NCI-H748 (cell line): ENCODE measurements around the gene SHC2.

Experiments
- DNase-seq: peaks from one replicate; lab custom pipeline; 2025; ENCODE audit not compliant: unreplicated experiment; lab: John Stamatoyannopoulos, UW

Gene SHC2, protein sequence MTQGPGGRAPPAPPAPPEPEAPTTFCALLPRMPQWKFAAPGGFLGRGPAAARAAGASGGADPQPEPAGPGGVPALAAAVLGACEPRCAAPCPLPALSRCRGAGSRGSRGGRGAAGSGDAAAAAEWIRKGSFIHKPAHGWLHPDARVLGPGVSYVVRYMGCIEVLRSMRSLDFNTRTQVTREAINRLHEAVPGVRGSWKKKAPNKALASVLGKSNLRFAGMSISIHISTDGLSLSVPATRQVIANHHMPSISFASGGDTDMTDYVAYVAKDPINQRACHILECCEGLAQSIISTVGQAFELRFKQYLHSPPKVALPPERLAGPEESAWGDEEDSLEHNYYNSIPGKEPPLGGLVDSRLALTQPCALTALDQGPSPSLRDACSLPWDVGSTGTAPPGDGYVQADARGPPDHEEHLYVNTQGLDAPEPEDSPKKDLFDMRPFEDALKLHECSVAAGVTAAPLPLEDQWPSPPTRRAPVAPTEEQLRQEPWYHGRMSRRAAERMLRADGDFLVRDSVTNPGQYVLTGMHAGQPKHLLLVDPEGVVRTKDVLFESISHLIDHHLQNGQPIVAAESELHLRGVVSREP

DNA sequence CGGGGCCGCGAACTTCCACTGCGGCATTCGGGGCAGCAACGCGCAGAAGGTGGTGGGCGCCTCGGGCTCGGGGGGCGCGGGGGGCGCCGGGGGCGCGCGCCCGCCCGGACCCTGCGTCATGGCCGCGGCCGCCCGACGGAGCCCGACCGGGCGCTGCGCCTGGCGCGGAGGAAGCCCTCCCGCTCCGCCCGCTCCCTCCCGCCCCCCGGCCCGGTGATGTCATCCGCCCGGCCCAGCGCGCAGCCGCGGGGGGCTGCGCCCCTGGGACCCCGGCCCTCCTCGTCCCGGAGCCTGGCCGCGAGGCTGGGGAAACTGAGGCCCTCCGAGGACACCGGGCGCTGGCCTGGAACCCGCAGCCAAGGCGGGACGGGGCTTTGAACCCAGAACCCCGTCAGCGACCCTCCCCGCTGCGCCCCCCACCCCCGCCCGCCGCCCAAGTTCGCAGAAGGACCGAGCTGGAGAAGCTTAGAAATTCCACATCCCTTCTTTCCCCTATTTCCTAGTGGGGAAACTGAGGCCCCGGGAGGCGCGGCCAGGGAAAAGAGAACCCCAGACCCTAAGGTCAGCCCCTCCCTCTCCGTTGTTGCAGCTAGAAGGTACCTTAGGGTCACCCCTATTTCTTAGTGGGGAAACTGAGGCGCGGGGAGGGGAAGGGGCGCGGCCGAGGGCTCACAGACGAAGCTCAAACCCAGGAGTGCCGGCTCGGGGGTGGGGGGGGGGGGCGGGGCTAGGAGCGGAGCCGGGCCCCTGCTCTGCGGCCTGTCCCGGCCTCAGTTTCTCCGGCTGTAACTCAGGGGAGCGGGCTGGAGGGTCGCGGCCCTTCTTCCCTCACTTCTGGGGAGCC, at the start of gene SHC2:
Gene SHC2 (minus strand): TSS at position 157 of the 844 bp plus-strand sequence. CDS start 37 bp downstream, at position 120.
- DNase-seq: peak; percentile 51

DNA sequence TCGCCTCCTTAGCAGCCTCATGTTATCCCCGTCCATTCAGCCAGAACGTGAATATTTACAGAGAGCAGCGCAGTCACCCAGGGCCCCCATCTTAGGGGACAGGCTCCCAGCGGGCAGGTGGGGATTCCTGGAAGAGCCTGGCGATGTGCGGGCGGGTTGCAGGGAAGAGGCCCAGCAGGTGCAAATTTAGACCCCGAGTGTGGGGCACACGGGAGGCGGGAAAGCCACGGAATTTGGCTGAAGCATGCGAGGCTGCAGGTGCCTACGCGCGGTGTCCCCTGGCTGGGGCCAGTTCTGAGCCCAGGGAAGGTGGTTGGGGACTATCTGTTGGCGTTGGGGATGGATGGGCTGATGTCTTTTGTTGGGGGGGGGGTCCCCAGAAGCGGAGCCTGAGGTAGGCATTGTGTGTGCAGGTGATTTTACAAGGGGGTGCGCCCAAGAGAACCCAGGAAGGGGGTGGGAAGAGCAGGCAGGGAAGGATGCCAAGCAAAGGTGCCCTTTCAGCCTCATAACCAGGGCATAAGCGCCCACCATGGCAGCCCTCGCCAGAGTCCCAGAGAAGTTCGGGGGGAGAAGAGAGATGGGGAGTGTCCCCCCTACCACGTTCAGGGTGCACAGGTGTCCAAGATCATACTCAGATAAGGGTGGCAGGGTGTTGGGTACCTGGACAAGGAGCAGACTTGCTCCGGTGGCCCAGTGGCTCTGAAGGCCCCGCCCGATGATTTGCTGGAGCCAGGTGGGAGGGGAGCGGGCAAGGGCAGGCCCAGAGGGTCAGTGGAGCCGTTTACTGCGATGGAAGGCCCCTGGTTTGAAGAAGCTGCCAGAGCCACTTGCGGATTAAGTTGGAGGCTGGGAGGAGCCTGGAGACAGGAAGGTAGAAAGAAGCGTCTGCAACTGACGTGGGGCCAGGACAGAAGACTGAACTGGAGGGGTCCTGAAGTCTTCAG, 47.6 kb upstream of the SHC2 start:
- no peak for DNase-seq

DNA sequence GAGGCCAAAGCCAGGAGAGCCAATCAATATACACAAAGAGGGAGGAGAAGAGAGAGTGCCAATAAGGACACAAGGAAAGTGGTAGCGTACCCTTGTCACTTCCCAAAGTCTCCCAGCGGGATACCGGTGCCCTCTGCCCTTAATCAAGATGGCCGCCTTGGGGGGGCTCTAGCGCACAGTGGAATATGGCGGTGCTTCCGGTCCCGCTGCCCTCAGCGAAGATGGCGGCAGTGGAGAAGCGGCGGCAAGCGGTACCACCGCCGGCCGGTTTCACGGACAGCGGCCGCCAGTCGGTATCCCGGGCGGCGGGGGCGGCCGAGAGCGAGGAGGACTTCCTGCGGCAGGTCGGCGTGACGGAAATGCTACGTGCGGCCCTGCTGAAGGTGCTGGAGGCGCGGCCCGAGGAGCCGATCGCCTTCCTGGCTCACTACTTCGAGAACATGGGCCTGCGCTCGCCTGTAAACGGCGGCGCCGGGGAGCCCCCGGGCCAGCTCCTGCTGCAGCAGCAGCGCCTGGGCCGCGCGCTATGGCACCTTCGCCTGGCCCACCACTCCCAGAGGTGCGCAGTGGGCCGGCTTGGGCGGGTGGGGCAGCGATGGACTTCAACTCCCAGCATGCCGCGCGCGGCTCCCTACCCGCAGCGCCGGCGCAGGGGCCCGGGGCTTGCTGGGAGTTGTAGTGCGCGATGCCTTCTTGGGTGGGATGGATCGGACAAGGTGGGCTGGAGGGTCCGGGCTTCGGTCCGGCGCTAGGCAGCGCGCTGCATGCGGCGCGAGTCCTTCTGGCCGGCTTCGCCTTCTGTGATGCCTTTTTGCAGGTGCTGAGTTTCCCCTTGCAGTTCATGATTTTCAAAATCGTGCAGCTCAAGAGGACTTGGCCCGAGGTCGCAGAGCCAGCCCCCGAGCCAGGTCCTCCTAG, 46.7 kb upstream of the SHC2 start, which contains the start of gene TPGS1:
Gene TPGS1 (plus strand): TSS at position 212 of the 918 bp plus-strand sequence. CDS start 10 bp downstream, at position 222.
- DNase-seq: peak; percentile 79

DNA sequence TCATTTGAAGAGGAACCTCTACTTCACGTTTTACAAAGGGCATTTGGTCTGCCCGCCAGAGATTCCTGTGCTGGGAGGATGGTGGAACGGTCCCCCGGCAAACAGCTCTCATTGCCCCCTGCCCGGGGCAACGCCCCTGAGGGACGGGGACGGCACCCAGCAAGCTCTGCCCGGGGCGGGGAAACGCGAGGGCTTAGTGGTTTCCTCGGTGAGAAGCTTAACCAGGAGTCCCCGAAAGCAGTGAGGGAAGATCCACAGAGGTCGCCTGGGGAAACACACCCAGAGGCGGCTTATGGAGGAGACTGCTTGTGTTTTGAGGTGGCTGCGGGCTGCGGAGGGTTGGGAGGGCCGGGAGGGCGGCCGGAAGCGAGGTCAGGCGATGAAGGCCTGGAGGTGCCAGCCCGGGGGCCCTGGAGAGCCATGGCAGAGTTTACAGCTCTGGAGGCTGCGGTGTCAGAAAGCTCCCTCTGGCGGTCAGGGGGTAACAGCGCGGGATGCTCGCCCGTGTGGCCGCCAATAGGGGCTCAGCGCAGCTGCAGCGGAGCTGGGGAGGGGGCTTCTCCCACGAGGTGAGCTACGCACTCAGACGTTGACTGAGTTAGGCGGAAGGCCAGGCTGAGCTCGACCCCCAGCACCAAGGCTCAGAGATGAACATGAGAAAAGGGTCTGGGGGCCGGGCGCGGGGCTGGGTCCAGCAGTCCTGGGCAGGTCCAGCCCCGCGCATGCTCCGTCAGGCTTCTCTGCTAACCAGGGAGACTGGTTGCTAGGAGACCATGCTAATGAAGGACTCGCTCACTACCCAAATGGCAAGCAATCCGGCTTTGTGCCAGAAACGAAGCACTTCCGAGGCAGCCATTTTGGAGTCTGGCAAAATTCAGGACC, 45.8 kb upstream of the SHC2 start:
- DNase-seq: peak; percentile 98

DNA sequence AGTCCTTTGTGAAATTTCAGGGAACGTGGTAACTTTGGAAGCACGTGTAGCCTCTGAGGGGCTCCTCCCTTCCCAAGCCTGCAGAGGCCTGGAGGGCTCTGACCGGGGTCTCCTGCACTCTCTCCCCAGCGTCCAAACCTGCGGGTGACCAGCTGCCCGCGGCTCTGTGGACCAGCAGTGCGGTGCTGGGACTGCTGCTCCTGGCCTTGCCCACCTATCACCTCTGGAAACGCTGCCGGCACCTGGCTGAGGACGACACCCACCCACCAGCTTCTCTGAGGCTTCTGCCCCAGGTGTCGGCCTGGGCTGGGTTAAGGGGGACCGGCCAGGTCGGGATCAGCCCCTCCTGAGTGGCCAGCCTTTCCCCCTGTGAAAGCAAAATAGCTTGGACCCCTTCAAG, 43.8 kb upstream of the SHC2 start:
- no peak for DNase-seq

DNA sequence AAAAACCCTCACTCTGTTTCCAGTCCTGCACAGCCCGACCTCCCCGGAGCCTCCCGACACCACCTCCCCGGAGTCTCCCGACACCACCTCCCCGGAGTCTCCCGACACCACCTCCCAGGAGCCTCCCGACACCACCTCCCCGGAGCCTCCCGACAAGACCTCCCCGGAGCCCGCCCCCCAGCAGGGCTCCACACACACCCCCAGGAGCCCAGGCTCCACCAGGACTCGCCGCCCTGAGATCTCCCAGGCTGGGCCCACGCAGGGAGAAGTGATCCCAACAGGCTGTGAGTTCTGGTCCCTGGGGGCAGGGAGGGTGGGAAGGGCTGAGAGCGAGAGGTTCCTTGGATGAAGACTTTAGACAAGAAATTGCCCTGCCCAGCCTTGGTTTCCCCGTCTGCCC, 40.8 kb upstream of the SHC2 start:
- no peak for DNase-seq

DNA sequence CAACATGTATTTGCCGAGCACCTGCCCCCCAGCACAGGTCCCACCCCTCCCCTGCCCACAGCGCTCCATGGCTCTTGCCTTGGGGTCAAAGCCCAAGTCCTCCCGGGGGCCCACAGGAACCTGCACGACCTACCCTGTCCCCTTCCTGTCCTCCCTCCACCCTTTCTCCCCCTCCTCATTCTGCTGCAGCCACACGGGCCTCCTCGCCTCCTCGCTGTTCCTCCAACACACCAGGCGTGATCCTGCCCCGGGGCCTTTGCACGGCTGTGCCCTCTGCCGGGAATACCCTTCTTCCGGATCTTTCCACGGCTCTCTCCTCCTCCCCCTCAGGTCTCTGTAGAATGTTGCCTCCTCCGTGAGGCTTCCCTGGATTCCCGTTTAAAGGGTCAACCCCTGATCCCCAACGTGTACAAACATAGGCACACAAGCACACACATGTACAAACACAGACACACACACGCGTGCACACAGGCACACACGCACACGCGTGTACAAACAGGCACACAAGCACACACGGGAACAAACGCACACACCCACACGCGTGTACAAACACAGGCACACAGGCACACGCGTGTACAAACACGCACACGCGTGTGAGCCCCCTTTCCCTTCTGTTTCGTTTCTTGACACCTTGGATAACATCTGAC, 38.3 kb upstream of the SHC2 start:
- no peak for DNase-seq

DNA sequence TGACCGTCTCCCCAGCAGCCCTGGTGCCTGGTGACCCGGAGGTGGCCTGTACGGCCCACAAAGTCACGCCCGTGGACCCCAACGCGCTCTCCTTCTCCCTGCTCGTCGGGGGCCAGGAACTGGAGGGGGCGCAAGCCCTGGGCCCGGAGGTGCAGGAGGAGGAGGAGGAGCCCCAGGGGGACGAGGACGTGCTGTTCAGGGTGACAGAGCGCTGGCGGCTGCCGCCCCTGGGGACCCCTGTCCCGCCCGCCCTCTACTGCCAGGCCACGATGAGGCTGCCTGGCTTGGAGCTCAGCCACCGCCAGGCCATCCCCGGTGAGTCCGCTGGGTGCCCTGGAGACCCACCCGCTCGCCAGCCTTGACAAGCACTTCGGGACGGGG, 37.7 kb upstream of the SHC2 start:
- no peak for DNase-seq

DNA sequence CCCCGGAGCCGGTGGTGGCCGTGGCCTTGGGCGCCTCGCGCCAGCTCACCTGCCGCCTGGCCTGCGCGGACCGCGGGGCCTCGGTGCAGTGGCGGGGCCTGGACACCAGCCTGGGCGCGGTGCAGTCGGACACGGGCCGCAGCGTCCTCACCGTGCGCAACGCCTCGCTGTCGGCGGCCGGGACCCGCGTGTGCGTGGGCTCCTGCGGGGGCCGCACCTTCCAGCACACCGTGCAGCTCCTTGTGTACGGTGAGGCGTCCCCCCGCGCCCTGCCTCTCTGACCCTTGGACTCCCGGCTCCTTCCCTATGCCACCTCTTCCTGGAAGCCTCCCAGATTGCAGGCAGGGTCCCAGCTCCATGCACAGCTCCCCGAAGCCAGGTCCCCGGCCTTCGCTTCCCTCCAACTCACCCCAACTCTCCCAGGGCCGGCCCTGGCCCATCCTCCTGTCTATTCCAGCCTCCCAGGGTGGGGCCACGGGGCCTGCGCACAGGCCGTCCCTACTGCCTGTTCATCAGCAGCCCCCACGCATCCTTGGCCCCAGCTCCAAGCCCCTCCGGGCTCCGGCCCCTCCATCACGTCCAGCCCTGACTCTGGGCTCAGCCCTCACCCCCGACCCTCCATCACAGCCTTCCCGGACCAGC, 37.2 kb upstream of the SHC2 start:
- DNase-seq: no peak

DNA sequence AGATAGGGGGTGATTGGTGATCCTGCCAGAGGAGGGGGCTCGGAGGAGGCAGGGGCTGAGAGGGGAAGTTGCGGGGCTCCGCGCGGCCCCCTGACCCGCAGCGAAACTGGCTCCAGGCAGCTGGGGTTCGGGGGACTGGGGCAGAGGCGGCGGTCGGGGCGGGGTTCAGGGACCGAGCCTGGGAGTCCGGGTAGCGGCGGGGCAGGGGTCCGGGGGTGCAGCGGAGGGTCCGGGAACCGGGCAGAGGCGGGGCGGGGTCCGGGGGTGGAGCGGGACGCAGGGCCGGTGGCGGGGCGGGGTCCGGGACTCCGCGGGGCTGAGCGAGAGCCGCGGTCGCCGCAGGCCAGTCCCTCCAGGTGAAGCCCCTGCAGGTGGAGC, 36.6 kb upstream of the SHC2 start:
- no peak for DNase-seq

DNA sequence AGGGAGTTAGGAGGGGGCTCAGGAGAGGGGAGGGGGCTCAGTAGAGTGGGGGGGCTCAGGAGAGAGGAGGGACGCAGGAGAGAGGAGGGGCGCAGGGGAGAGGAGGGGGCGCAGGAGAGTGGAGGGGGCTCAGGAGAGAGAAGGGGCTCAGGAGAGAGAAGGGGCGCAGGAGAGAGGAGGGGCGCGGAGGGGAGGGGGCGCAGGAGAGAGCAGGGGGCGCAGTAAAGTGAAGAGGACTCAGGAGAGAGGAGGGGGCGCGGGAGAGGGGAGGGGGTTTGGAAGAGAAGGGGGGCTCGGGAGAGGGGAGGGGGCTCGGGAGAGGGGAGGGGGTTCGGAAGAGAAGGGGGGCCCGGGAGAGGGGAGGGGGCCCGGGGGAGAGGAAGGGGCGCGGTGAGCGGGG, 36.2 kb upstream of the SHC2 start:
- no peak for DNase-seq

DNA sequence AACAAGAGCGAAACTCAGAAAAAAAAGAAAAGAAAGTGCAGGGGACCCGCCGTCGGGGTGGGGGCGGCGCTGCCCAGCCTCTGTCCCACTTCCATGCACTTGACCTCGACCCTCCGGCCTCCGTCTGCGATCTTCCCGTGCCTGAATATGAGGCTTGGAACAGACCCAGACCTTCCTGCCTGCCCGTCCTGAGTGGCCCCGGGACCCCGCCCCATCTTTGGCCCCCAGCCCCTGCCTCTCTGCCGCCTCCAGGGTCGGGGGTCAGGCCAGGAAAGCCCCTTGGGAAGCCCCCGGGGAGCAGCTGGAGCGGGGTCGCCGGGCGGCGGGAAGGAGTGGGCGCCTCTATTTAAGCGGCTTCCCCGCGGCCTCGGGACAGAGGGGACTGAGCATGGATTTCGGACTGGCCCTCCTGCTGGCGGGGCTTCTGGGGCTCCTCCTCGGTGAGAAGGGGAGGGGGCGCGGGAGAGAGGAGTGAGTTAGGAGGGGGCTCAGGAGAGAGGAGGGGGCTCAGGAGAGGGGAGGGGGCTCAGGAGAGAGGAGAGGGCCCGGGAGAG, 35.4 kb upstream of the SHC2 start, which contains the start of gene MADCAM1:
Gene MADCAM1 (plus strand): TSS at position 375 of the 554 bp plus-strand sequence. CDS start 14 bp downstream, at position 389.
- DNase-seq: no peak

DNA sequence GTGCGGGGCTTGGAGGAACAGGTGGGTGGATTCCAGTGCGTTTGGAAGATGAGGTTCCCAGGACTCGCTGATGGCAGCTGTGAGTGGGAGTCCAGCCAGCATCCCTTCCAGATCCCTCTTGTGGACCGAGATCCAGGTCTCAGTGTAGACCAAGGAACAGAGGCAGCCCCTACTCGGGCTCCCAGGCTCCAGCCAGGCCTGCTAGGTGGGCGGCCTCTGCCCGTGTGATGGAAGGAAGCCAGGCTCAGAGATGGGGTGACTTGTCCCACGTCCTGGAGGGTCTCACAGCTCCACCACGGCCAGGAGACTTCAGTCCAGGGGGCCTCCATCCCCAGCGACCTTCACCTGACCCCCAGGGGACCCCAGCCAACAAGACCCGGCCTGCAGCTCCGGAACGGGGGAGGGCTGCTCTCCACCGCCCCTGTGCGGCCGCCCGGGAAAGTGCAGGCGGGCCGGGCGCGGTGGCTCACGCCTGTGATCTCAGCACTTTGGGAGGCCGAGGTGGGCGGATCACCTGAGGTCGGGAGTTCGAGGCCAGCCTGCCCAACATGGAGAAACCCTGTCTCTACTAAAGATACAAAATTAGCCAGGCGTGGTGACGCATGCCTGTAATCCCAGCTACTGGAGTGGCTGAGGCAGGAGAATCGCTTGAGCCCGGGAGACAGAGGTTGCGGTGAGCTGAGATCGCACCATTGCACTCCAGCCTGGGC, 34.7 kb upstream of the SHC2 start:
- peak; percentile 20 for DNase-seq

DNA sequence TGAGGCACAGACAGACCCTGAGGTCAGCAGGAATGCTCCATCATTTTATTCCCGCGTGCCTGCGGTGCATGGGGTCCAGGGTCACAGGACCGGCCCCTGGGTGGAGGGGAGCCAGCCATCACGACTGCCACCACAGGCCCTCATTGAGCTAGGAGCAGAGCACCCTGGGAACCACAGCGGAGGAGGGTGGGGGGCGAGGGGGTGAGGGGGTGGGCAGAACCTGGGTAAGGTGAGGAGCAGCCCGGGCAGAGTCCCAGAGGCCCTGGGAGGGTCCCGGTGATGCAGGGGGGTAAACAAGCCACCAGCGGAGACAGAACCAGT, 34.2 kb upstream of the SHC2 start:
- DNase-seq: no peak

DNA sequence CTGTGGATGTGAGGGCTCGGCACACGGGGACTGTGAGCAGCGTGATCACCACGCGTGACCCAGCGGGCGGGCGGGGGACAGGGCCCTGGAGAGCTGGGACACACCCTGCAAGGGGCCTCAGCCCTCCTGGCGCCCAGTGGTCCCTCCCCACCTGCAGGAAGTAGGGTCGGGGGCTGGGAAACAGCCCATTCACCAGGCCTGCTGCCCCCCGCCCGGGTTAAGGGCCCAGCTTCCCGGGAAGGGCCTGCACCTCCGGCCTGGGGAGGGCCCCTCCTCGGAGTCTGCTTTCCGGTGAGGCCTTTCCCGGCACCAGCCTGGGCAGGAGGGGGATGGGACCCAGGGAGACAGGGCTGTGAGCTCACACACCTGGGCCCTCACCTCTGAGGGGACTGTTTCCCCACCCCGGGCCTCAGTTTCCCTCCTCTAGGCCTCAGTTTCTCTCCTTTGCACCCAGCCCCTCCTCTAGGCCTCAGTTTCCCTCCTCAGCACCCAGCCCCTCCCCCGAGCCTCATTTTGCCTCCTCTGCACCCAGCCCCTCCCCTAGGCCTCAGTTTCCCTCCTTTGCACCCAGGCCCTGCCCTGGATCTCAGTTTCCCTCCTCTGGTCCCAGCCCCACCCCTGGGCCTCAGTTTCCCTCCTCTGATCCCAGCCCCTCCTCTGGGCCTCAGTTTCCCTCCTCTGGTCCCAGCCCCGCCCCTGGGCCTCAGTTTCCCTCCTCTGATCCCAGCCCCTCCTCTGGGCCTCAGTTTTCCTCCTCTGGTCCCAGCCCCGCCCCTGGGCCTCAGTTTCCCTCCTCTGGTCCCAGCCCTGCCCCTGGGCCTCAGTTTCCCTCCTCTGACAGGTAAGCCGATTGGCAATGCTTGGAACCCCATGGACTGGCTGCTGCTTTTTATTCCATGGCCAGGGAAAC, 33.6 kb upstream of the SHC2 start:
- no peak for DNase-seq
